K562 (cell line): Measurements from ENCODE around the gene INO80C. TPM values are rescaled to one million over a fixed set of nuclear protein-coding genes. Genes with fewer than 3 reads are reported as not detected.
A peak's percentile ranks its signal among the peaks of the same experiment; 100 is the strongest.

Experiments used
- ARID1B ChIP-seq: fragments of 450-650 bp; IDR thresholded peaks from 2 replicates; pipeline ENCODE4 v1.6.1; 2016; ENCODE audit warnings: antibody characterized with exemption, mild to moderate bottlenecking, inconsistent platforms
- CBX2 ChIP-seq: fragments of 200-600 bp; sonication (generic); IDR thresholded peaks from one replicate; pipeline ENCODE4 v1.6.1; 2012; ENCODE audit warnings: mild to moderate bottlenecking, low read length, inconsistent platforms; ENCODE audit not compliant: insufficient read depth, poor library complexity, severe bottlenecking
- EP400 ChIP-seq: fragments of 450-650 bp; IDR thresholded peaks from 2 replicates; pipeline ENCODE4 v1.6.1; 2017; ENCODE audit warnings: antibody characterized with exemption, mild to moderate bottlenecking, moderate library complexity
- JUNB ChIP-seq: fragments of 450-650 bp; formaldehyde crosslinking; conservative IDR thresholded peaks from 2 replicates; pipeline ENCODE4 v1.4.0; 2020; ENCODE audit warnings: mild to moderate bottlenecking
- JUND ChIP-seq, 2 experiments: IDR thresholded peaks; 2 replicates in 1 of 2; 3 replicates in 1 of 2; pipeline ENCODE4 v1.6.1; 2011; ENCODE audit warnings: borderline replicate concordance in 2 of 2, low read depth in 2 of 2, low read length in 2 of 2, improper control_type of control experiment in 1 of 2, missing biosample characterization in 1 of 2, missing genetic modification characterization in 1 of 2, missing genetic modification reagents in 1 of 2
- KLF16 ChIP-seq: IDR thresholded peaks from 2 replicates; pipeline ENCODE4 v1.6.1; 2016; ENCODE audit warnings: antibody characterized with exemption
- MECOM ChIP-seq: fragments of 250-450 bp; sonication (Bioruptor Pico); IDR thresholded peaks from 2 replicates; pipeline ENCODE4 v1.8.0; 2022; ENCODE audit warnings: inconsistent platforms
- MITF ChIP-seq: IDR thresholded peaks from 2 replicates; pipeline ENCODE4 v1.6.1; 2014; ENCODE audit warnings: antibody characterized with exemption
- MLLT1 ChIP-seq, 2 experiments: fragments of 450-650 bp; IDR thresholded peaks; 2 replicates each; pipeline ENCODE4 v1.6.1; 2016
- MNT ChIP-seq, 2 experiments: fragments of 450-650 bp; conservative IDR thresholded peaks; 2 replicates each; pipeline ENCODE4 v1.6.1; 2017; ENCODE audit warnings: mild to moderate bottlenecking in 2 of 2, moderate library complexity in 2 of 2
- MYNN ChIP-seq, 2 experiments: sonication (generic); formaldehyde crosslinking in 1 of 2; IDR thresholded peaks; 2 replicates each; pipeline versions ENCODE4 v1.5.0 to v1.6.1; 2016 to 2020; ENCODE audit warnings: antibody characterized with exemption in 1 of 2, missing genetic modification reagents in 1 of 2
- NCOA6 ChIP-seq: fragments of 450-650 bp; IDR thresholded peaks from 2 replicates; pipeline ENCODE4 v1.6.1; 2017; ENCODE audit warnings: mild to moderate bottlenecking
- PHB2 ChIP-seq: fragments of 450-650 bp; IDR thresholded peaks from 2 replicates; pipeline ENCODE4 v1.6.1; 2017; ENCODE audit warnings: low read depth
- RBM39 ChIP-seq: fragments of 200-400 bp; formaldehyde crosslinking; optimal IDR thresholded peaks from 2 replicates; pipeline ENCODE3; 2018; ENCODE audit warnings: low read depth, low read length
- RCOR1 ChIP-seq, 2 experiments: IDR thresholded peaks; 2 replicates each; pipeline ENCODE4 v1.6.1; 2012; ENCODE audit warnings: low read depth in 2 of 2, low read length in 2 of 2, borderline replicate concordance in 1 of 2, improper control_type of control experiment in 1 of 2
- SP1 ChIP-seq: sonication (generic); formaldehyde crosslinking; IDR thresholded peaks from 2 replicates; pipeline ENCODE4 v1.8.1; 2022; ENCODE audit warnings: mild to moderate bottlenecking, missing genetic modification reagents
- STAT5A ChIP-seq: IDR thresholded peaks from 2 replicates; pipeline ENCODE4 v1.6.1; 2012; ENCODE audit warnings: low read length, inconsistent platforms, borderline replicate concordance
- TEAD1 ChIP-seq, 2 experiments: fragments of 450-650 bp in 1 of 2; sonication (generic) in 1 of 2; formaldehyde crosslinking; IDR thresholded peaks; 2 replicates each; pipeline versions ENCODE4 v1.4.0 to v1.8.0; 2020 to 2022; ENCODE audit warnings: mild to moderate bottlenecking in 2 of 2, missing genetic modification reagents in 1 of 2
- TFAP4 ChIP-seq: sonication (generic); formaldehyde crosslinking; IDR thresholded peaks from 2 replicates; pipeline ENCODE4 v1.8.0; 2022; ENCODE audit warnings: missing genetic modification reagents, mild to moderate bottlenecking, moderate library complexity, borderline replicate concordance
- ZBTB7A ChIP-seq: IDR thresholded peaks from 2 replicates; pipeline ENCODE4 v1.6.1; 2011; ENCODE audit warnings: low read depth, mild to moderate bottlenecking, low read length, moderate library complexity, borderline replicate concordance; ENCODE audit not compliant: control insufficient read depth
- ZKSCAN3 ChIP-seq: fragments of 250-450 bp; sonication (Bioruptor Pico); IDR thresholded peaks from 2 replicates; pipeline ENCODE4 v1.4.0; 2020
- ZNF589 ChIP-seq: fragments of 200-800 bp; sonication (Bioruptor generic); IDR thresholded peaks from 2 replicates; pipeline ENCODE4 v1.6.1; 2016; ENCODE audit warnings: low read depth, missing genetic modification characterization, missing compliant biosample characterization
- polyA plus RNA-seq, 8 experiments: library from polyadenylated mRNA; depleted of rRNA in 4 of 8; stranded (reverse) in 5 of 8; unstranded in 3 of 8; fragments of >200 nt; fragmentation: Nextera tagmentation in 2 of 8; fragmentation: Illumina TruSeq in 1 of 8; extraction: Ambion mirVana in 2 of 8; extraction: Trizol in 1 of 8; gene quantifications; 2 replicates each; pipeline versions ENCODE4 v1.2.1 to v1.2.3, GENCODE V29; 2011 to 2014; ENCODE audit warnings: inconsistent platforms in 1 of 8, missing spikeins in 1 of 8
- total RNA-seq, 7 experiments: library from RNA; depleted of rRNA in 6 of 7; stranded (reverse); fragments of >200 nt in 6 of 7; fragmentation: Illumina TruSeq in 2 of 7; extraction: Trizol in 2 of 7; gene quantifications; 2 replicates each; pipeline versions ENCODE4 v1.2.1 to v1.2.3, GENCODE V29; 2011 to 2021; ENCODE audit warnings: low replicate concordance in 1 of 7

The INO80C gene
- total and polyA plus RNA-seq, 9 of the 15 experiments (the other 6 are each of a cell fraction or from before 2014, with no cell fraction given), result 14.3 to 53.3 (median 46.6) TPM

- TF ChIP-seq MLLT1 (IDR thresholded peaks at IDR 0.05) (peak in 1 of 2 experiments; percentile 87; a peak in 2 of 4 replicates), TFAP4 (CRISPR knock-in tag) (peak; percentile 92), CBX2 (no peak), ARID1B (peak; percentile 97), NCOA6 (no peak), KLF16 (peak; percentile 74), ZBTB7A (no peak), SP1 (CRISPR knock-in tag) (peak; percentile 49; the same call in 1 of the 2 replicates), STAT5A (peak; percentile 71), MITF (0 out of 2 replicates have a peak, but pooled peaks have one; percentile 30), ZKSCAN3 (no peak), PHB2 (no peak), RBM39 (peak; percentile 17), ZNF589 (CRISPR knock-in tag) (0 out of 2 replicates have a peak, but pooled peaks have one; percentile 35), JUNB (peak; percentile 86; the same call in 1 of the 2 replicates), MNT (conservative IDR thresholded peaks at IDR 0.05) (peak; percentile 30 to 72; a peak in 3 of 4 replicates), MECOM (CRISPR knock-in tag) (peak; percentile 58; the same call in 1 of the 2 replicates), RCOR1 (IDR thresholded peaks at IDR 0.05; ENCODE audit: borderline replicate concordance in 1 of 2, low read depth in 2 of 2, low read length in 2 of 2) (peak; percentile 96 to 100), JUND (IDR thresholded peaks at IDR 0.05; ENCODE audit: borderline replicate concordance, low read depth, low read length) (peak; percentile 100), JUND (tag; IDR thresholded peaks at IDR 0.05; ENCODE audit: borderline replicate concordance, low read depth, low read length) (peak; percentile 100), TEAD1 (CRISPR knock-in tag; IDR thresholded peaks at IDR 0.05) (peak; percentile 100), EP400 (peak; percentile 41; the same call in 1 of the 2 replicates), MYNN (IDR thresholded peaks at IDR 0.05) (peak; percentile 75), MYNN (CRISPR knock-in tag; IDR thresholded peaks at IDR 0.05) (no peak)
Observed at GRCh38 chr18:35458677-35459441, 38.9 kb downstream of the INO80C start (continued).
